Neuronal stem cell (in vitro differentiated cells): ENCODE data around the gene GCG.

Experiments
- DNase-seq: peaks from one replicate; pipeline ENCODE4 v3.0.0-alpha.2; 2013; ENCODE audit warnings: low spot score
- H2AFZ ChIP-seq: one replicate; pipeline ENCODE4 v1.6.1; 2013; ENCODE audit warnings: mild to moderate bottlenecking, low read length, inconsistent platforms
- H2AK5ac ChIP-seq: 2 replicates; pipeline ENCODE4 v1.6.1; 2013; ENCODE audit warnings: low read depth, mild to moderate bottlenecking, inconsistent platforms, low read length, moderate library complexity, mixed read lengths
- H2BK120ac ChIP-seq: 2 replicates; pipeline ENCODE4 v1.6.1; 2013; ENCODE audit warnings: low read depth, mild to moderate bottlenecking, inconsistent platforms, low read length, moderate library complexity, mixed read lengths
- H2BK12ac ChIP-seq: one replicate; pipeline ENCODE4 v1.6.1; 2013; ENCODE audit warnings: low read length, inconsistent platforms
- H2BK15ac ChIP-seq: 2 replicates; pipeline ENCODE4 v1.6.1; 2013; ENCODE audit warnings: mild to moderate bottlenecking, low read length, inconsistent platforms, mixed read lengths
- H2BK5ac ChIP-seq: one replicate; pipeline ENCODE4 v1.6.1; 2013; ENCODE audit warnings: inconsistent platforms, mild to moderate bottlenecking, low read length, moderate library complexity
- H3K14ac ChIP-seq: one replicate; pipeline ENCODE4 v1.6.1; 2013; ENCODE audit warnings: low read length, inconsistent platforms
- H3K18ac ChIP-seq: 2 replicates; pipeline ENCODE4 v1.6.1; 2013; ENCODE audit warnings: low read length, inconsistent platforms
- H3K23ac ChIP-seq: 2 replicates; pipeline ENCODE4 v1.6.1; 2013; ENCODE audit warnings: low read depth, mild to moderate bottlenecking, mixed read lengths, low read length, inconsistent platforms; ENCODE audit not compliant: poor library complexity
- H3K27ac ChIP-seq: replicated peaks from 3 replicates; pipeline ENCODE4 v1.5.1; 2013; ENCODE audit warnings: low read length, inconsistent platforms
- H3K27me3 ChIP-seq, 3 experiments: 2 replicates each; pipeline ENCODE4 v1.6.1; 2013; ENCODE audit warnings: low read length in 3 of 3, mild to moderate bottlenecking in 2 of 3, inconsistent platforms in 1 of 3, low read depth in 1 of 3, mixed read lengths in 1 of 3, moderate library complexity in 1 of 3; ENCODE audit not compliant: control insufficient read depth in 3 of 3, insufficient read depth in 3 of 3
- H3K36me3 ChIP-seq, 2 donors: replicated peaks in 1 of 2; 2 replicates each; pipeline ENCODE4 v1.6.1; 2013; ENCODE audit warnings: low read length in 2 of 2; ENCODE audit not compliant: control insufficient read depth in 2 of 2, insufficient read depth in 2 of 2
- H3K4ac ChIP-seq: 2 replicates; pipeline ENCODE4 v1.6.1; 2013; ENCODE audit warnings: inconsistent platforms, mild to moderate bottlenecking, low read length, moderate library complexity
- H3K4me1 ChIP-seq, 2 donors: 1 replicate in 1 of 2; 2 replicates in 1 of 2; pipeline ENCODE4 v1.6.1; 2013; ENCODE audit warnings: low read length in 2 of 2, low read depth in 1 of 2; ENCODE audit not compliant: control insufficient read depth in 2 of 2, insufficient read depth in 1 of 2
- H3K4me2 ChIP-seq: one replicate; pipeline ENCODE4 v1.6.1; 2013; ENCODE audit warnings: mild to moderate bottlenecking, low read length, inconsistent platforms; ENCODE audit not compliant: insufficient read depth, poor library complexity, severe bottlenecking
- H3K4me3 ChIP-seq, 2 donors: 2 replicates each; pipeline ENCODE4 v1.5.1; 2013; ENCODE audit warnings: low read length in 2 of 2, mild to moderate bottlenecking in 2 of 2, inconsistent platforms in 1 of 2, moderate library complexity in 1 of 2
- H3K79me1 ChIP-seq: one replicate; pipeline ENCODE4 v1.6.1; 2013; ENCODE audit warnings: low read depth, mild to moderate bottlenecking, inconsistent platforms, low read length, moderate library complexity
- H3K9ac ChIP-seq: one replicate; pipeline ENCODE4 v1.6.1; 2013; ENCODE audit warnings: mild to moderate bottlenecking, low read depth, low read length, inconsistent platforms; ENCODE audit not compliant: poor library complexity
- H3K9me3 ChIP-seq, 2 donors: replicated peaks in 1 of 2; 2 replicates each; pipeline versions ENCODE3 to v1.6.1; 2013; ENCODE audit warnings: low read length in 2 of 2, mild to moderate bottlenecking in 2 of 2, inconsistent platforms in 1 of 2, low read depth in 1 of 2, mixed read lengths in 1 of 2, moderate library complexity in 1 of 2; ENCODE audit not compliant: control insufficient read depth in 2 of 2, insufficient read depth in 1 of 2
- H4K8ac ChIP-seq: one replicate; pipeline ENCODE4 v1.6.1; 2013; ENCODE audit warnings: low read depth, mild to moderate bottlenecking, inconsistent platforms, low read length, moderate library complexity
- H4K91ac ChIP-seq: one replicate; pipeline ENCODE4 v1.6.1; 2013; ENCODE audit warnings: low read length, low read depth, mild to moderate bottlenecking, inconsistent platforms; ENCODE audit not compliant: poor library complexity
- WGBS, 2 donors: extraction: QIAGEN DNeasy Blood & Tissue Kit; methylation state at CpG; one replicate each; pipeline ENCODE4 v1.1.7; 2013; ENCODE audit warnings: missing lambda C conversion rate in 2 of 2, mixed read lengths in 1 of 2; ENCODE audit not compliant: insufficient read length in 2 of 2, insufficient replicate concordance in 1 of 2; ENCODE audit errors: extremely low coverage in 2 of 2; 5-methylcytosine and 5-hydroxymethylcytosine counted together

The GCG gene

DNA sequence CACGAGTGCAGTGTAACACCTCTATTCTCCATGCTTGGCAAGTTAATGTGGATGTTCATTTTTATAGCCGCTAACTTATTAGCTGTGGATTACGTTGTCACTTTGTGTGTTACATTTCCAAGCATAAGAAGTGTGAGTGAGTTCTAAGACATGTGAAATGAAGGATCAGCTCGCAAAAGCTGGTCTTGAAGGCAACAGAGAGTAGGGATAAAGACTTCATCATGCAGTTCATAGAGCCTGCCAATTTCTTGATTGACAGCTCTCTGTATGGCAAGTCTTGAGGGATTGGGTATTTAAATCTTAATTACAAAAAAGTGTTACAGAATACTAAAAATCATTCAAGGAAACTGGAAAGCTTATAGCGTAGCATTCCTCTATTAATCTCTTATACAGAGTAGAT, 52.2 kb downstream of the GCG start:
- Histone ChIP-seq H3K27me3 (peaks cover 0 to 3% (median 0%) of the 10 kb centered on the region in 3 experiments), H3K79me1 (no peaks in the 10 kb centered on the region), H3K9ac (no peak overlapping the region), H2BK12ac (no peak overlapping the region), H3K23ac (no peak overlapping the region), H3K27ac (no peak overlapping the region), H2BK15ac (no peak overlapping the region), H2AK5ac (no peak overlapping the region), H3K14ac (no peak overlapping the region), H3K9me3 (no peaks in the 10 kb centered on the region), H4K91ac (no peak overlapping the region), H3K36me3 (no peaks in the 10 kb centered on the region), H3K4me3 (no peak overlapping the region), H2BK5ac (no peak overlapping the region), H2BK120ac (no peak overlapping the region), H3K18ac (no peak overlapping the region), H3K4ac (no peak overlapping the region), H2AFZ (no peak overlapping the region), H3K4me1 (no peaks in the 10 kb centered on the region), H4K8ac (no peak overlapping the region), H3K4me2 (no peak overlapping the region)
- DNase-seq, result no peak
- WGBS, 2 donors, result no CpG with 5 or more reads among the region's 5 CpGs
